GM23338 (cell line): Measurements from ENCODE around the gene FKBP6. TPM values are rescaled to one million over a fixed set of nuclear protein-coding genes. Genes with fewer than 3 reads are reported as not detected.
"Not testable (repeated sequence)": the region's sequence is repeated elsewhere in the genome, so short reads cannot be mapped to it uniquely, and the experiment has no call there.

ENCODE experiments used
- ATAC-seq: fragments of 200-7000 bp; cut with Tn5 transposase; 3 replicates; pipeline ENCODE4 v1.9.1; 2020
- DNase-seq: peaks from one replicate; pipeline ENCODE4 v3.0.0-alpha.2; 2015; ENCODE audit warnings: low spot score
- H2AFZ ChIP-seq: fragments of 200-600 bp; sonication (generic); 2 replicates; pipeline ENCODE4 v1.8.0; 2016; ENCODE audit warnings: antibody characterized with exemption, mild to moderate bottlenecking, moderate library complexity
- H3F3A ChIP-seq: fragments of 200-600 bp; sonication (generic); replicated peaks from 2 replicates; pipeline ENCODE4 v1.8.0; 2017; ENCODE audit warnings: antibody characterized with exemption, mixed run types, low read depth
- H3K27ac ChIP-seq: fragments of 200-600 bp; sonication (generic); 2 replicates; pipeline ENCODE4 v1.6.1; 2016; ENCODE audit warnings: low read depth
- H3K27me3 ChIP-seq: fragments of 200-600 bp; sonication (generic); 2 replicates; pipeline ENCODE4 v1.8.0; 2016; ENCODE audit warnings: mild to moderate bottlenecking, mixed run types, moderate library complexity; ENCODE audit not compliant: insufficient read depth
- H3K36me3 ChIP-seq: fragments of 200-600 bp; sonication (generic); 2 replicates; pipeline ENCODE4 v1.8.0; 2016; ENCODE audit warnings: mild to moderate bottlenecking; ENCODE audit not compliant: insufficient read depth
- H3K4me1 ChIP-seq: fragments of 200-600 bp; sonication (generic); 2 replicates; pipeline ENCODE4 v1.8.0; 2016; ENCODE audit warnings: mild to moderate bottlenecking, moderate library complexity; ENCODE audit not compliant: insufficient read depth
- H3K4me2 ChIP-seq: fragments of 200-600 bp; sonication (generic); 2 replicates; pipeline ENCODE4 v1.7.1; 2017; ENCODE audit warnings: mixed run types
- H3K4me3 ChIP-seq: fragments of 200-600 bp; sonication (generic); 2 replicates; pipeline ENCODE4 v1.6.1; 2016; ENCODE audit warnings: mixed run types
- H3K79me2 ChIP-seq: fragments of 200-600 bp; sonication (generic); replicated peaks from 2 replicates; pipeline ENCODE4 v1.8.0; 2017; ENCODE audit warnings: mild to moderate bottlenecking; ENCODE audit not compliant: insufficient read depth
- H3K9me2 ChIP-seq: fragments of 200-600 bp; sonication (generic); 2 replicates; pipeline ENCODE4 v1.8.0; 2017; ENCODE audit not compliant: insufficient read depth
- H4K20me1 ChIP-seq: fragments of 200-600 bp; sonication (generic); replicated peaks from 2 replicates; pipeline ENCODE4 v1.8.0; 2017; ENCODE audit warnings: mild to moderate bottlenecking; ENCODE audit not compliant: insufficient read depth
- H3K27ac Mint-ChIP-seq: 2 replicates; pipeline ENCODE4 v1.8.0; 2020; ENCODE audit warnings: inconsistent platforms, mild to moderate bottlenecking, moderate library complexity, mixed read lengths
- H3K27me3 Mint-ChIP-seq: 3 replicates; pipeline ENCODE4 v1.8.0; 2022; ENCODE audit warnings: low read depth, mild to moderate bottlenecking, moderate library complexity, mixed read lengths, inconsistent platforms; ENCODE audit not compliant: insufficient read depth, poor library complexity
- H3K36me3 Mint-ChIP-seq: 3 replicates; pipeline ENCODE4 v1.8.0; 2021; ENCODE audit warnings: low read depth, mild to moderate bottlenecking, inconsistent platforms, moderate library complexity, mixed read lengths
- H3K4me1 Mint-ChIP-seq: 3 replicates; pipeline ENCODE4 v1.8.0; 2020; ENCODE audit warnings: mild to moderate bottlenecking, inconsistent platforms, mixed read lengths
- H3K4me3 Mint-ChIP-seq: 3 replicates; pipeline ENCODE4 v1.8.0; 2021; ENCODE audit warnings: moderate library complexity, mild to moderate bottlenecking, inconsistent platforms, mixed read lengths
- H3K9me3 Mint-ChIP-seq: 3 replicates; pipeline ENCODE4 v1.8.0; 2020; ENCODE audit warnings: moderate library complexity, mild to moderate bottlenecking, inconsistent platforms, mixed read lengths
- CTCF ChIP-seq, 2 experiments: fragments of 200-600 bp in 1 of 2; sonication (generic) in 1 of 2; conservative IDR thresholded peaks; 2 replicates each; pipeline versions ENCODE4 v1.5.1 to v1.6.1; 2016 to 2017; ENCODE audit warnings: antibody characterized with exemption in 2 of 2, low read depth in 2 of 2, mild to moderate bottlenecking in 2 of 2, moderate library complexity in 1 of 2
- long read RNA-seq: library from polyadenylated mRNA; unstranded; transcript quantifications from one replicate; pipeline ENCODE4 v2.0.0, GENCODE V29; 2020; ENCODE audit not compliant: unreplicated experiment
- polyA plus RNA-seq: library from polyadenylated mRNA; unstranded; fragments of >200 nt; fragmentation: Nextera tagmentation; extraction: Ambion mirVana; gene quantifications from 2 replicates; pipeline ENCODE4 v1.2.1, GENCODE V29; 2016
- total RNA-seq: library from RNA; depleted of rRNA; stranded (reverse); fragments of >200 nt; shearing (Covaris generic); gene quantifications from 2 replicates; pipeline ENCODE4 v1.2.3, GENCODE V29; 2014; rRNA removed

Gene FKBP6
- not detected in 2 replicates for total RNA-seq
- 0.15 TPM in 1 of 2 replicates, not detected in the other for polyA plus RNA-seq
- long read RNA-seq, result 0 reads

- H3K9me2 ChIP-seq, H3K9me3 Mint-ChIP-seq, H2AFZ ChIP-seq, ATAC-seq, H4K20me1 ChIP-seq, H3K4me3 Mint-ChIP-seq, H3K27ac Mint-ChIP-seq, H3K4me3 ChIP-seq, H3K27ac ChIP-seq, H3K36me3 ChIP-seq, H3K27me3 ChIP-seq, H3F3A ChIP-seq, H3K36me3 Mint-ChIP-seq, DNase-seq, H3K79me2 ChIP-seq, H3K4me1 ChIP-seq, H3K4me2 ChIP-seq: not testable (repeated sequence)
- peaks cover 19% of the 10 kb centered on the region for H3K4me1 Mint-ChIP-seq
- H3K27me3 Mint-ChIP-seq, result peaks cover 16% of the 10 kb centered on the region
Observed at GRCh38 chr7:73327922-73328321, at the start of gene FKBP6, which contains the start of gene TRIM50. FKBP6 (plus strand) TSS chr7:73328161; CDS start chr7:73328429, 268 bp downstream. TRIM50 (minus strand) TSS chr7:73328082; CDS start chr7:73324787, 3,295 bp downstream.

- H3K4me1 Mint-ChIP-seq, H3K4me1 ChIP-seq, H3K4me3 Mint-ChIP-seq, H3K27ac Mint-ChIP-seq, H3K27me3 Mint-ChIP-seq, H3K27me3 ChIP-seq, H3K36me3 Mint-ChIP-seq, H3K9me2 ChIP-seq, H4K20me1 ChIP-seq, H3F3A ChIP-seq, H3K79me2 ChIP-seq, H2AFZ ChIP-seq, H3K27ac ChIP-seq, H3K9me3 Mint-ChIP-seq, ATAC-seq, DNase-seq, H3K36me3 ChIP-seq, H3K4me2 ChIP-seq, H3K4me3 ChIP-seq: not testable (repeated sequence)
Observed at GRCh38 chr7:73297235-73297634, 30.7 kb upstream of the FKBP6 start.

- not testable (repeated sequence) for H3K27me3 ChIP-seq, H4K20me1 ChIP-seq, H3K4me1 Mint-ChIP-seq, H3K36me3 ChIP-seq, H3K9me3 Mint-ChIP-seq, H3K27me3 Mint-ChIP-seq, H3K4me3 Mint-ChIP-seq, H3K79me2 ChIP-seq, H3K27ac ChIP-seq, ATAC-seq, H3K4me3 ChIP-seq, H2AFZ ChIP-seq, H3K4me1 ChIP-seq, H3K27ac Mint-ChIP-seq, DNase-seq, H3K36me3 Mint-ChIP-seq, H3K9me2 ChIP-seq, H3K4me2 ChIP-seq, H3F3A ChIP-seq
Observed at GRCh38 chr7:73297706-73298105, 30.3 kb upstream of the FKBP6 start.

GRCh38 chr7:73299812-73300211 lies 28.1 kb upstream of the FKBP6 start:
- H3K36me3 ChIP-seq, H3K27ac Mint-ChIP-seq, H3K4me3 Mint-ChIP-seq, H3K27ac ChIP-seq, H3K4me1 Mint-ChIP-seq, H3K4me2 ChIP-seq, ATAC-seq, H3K79me2 ChIP-seq, H2AFZ ChIP-seq, H3K27me3 Mint-ChIP-seq, H3K9me3 Mint-ChIP-seq, H3K27me3 ChIP-seq, H3K4me3 ChIP-seq, H3K9me2 ChIP-seq, DNase-seq, H4K20me1 ChIP-seq, H3F3A ChIP-seq, H3K4me1 ChIP-seq: not testable (repeated sequence)
- peaks cover 16% of the 10 kb centered on the region for H3K36me3 Mint-ChIP-seq

- H3K36me3 Mint-ChIP-seq, result peaks cover 24% of the 10 kb centered on the region
- H3K4me3 Mint-ChIP-seq, H3K4me1 Mint-ChIP-seq, H2AFZ ChIP-seq, H3K9me3 Mint-ChIP-seq, H4K20me1 ChIP-seq, H3K4me3 ChIP-seq, H3K27me3 ChIP-seq, H3K79me2 ChIP-seq, DNase-seq, H3K27me3 Mint-ChIP-seq, H3K4me1 ChIP-seq, H3K27ac Mint-ChIP-seq, H3K27ac ChIP-seq, H3K4me2 ChIP-seq, H3K9me2 ChIP-seq, H3K36me3 ChIP-seq, H3F3A ChIP-seq: not testable (repeated sequence)
- ATAC-seq, result peak; percentile 93
- TF ChIP-seq CTCF (conservative IDR thresholded peaks at IDR 0.05; ENCODE audit: low read depth in 2 of 2), result peak in 1 of 2 experiments; percentile 24; a peak in 2 of 4 replicates
Observed at GRCh38 chr7:73301108-73301507, 26.9 kb upstream of the FKBP6 start.

- H3K4me3 ChIP-seq, H4K20me1 ChIP-seq, H3K4me3 Mint-ChIP-seq, H3K9me2 ChIP-seq, H3F3A ChIP-seq, H3K4me1 Mint-ChIP-seq, H3K4me1 ChIP-seq, ATAC-seq, H3K27me3 Mint-ChIP-seq, H3K9me3 Mint-ChIP-seq, H3K27ac ChIP-seq, H2AFZ ChIP-seq, H3K27ac Mint-ChIP-seq, H3K27me3 ChIP-seq, DNase-seq, H3K4me2 ChIP-seq, H3K36me3 ChIP-seq: not testable (repeated sequence)
- peaks cover 38% of the 10 kb centered on the region for H3K36me3 Mint-ChIP-seq
- peaks cover 16% of the 10 kb centered on the region for H3K79me2 ChIP-seq
Observed at GRCh38 chr7:73302846-73303245, 25.1 kb upstream of the FKBP6 start.
